HG03196 (cell line): Measurements from ENCODE around the gene E4F1.
"Not testable (repeated sequence)": the region's sequence is repeated elsewhere in the genome, so short reads cannot be mapped to it uniquely, and the experiment has no call there.

ENCODE experiments used
- ATAC-seq: cut with Tn5 transposase; IDR thresholded peaks from one replicate; pipeline ENCODE4 v1.9.1; 2021; ENCODE audit not compliant: unreplicated experiment

E4F1 gene

DNA sequence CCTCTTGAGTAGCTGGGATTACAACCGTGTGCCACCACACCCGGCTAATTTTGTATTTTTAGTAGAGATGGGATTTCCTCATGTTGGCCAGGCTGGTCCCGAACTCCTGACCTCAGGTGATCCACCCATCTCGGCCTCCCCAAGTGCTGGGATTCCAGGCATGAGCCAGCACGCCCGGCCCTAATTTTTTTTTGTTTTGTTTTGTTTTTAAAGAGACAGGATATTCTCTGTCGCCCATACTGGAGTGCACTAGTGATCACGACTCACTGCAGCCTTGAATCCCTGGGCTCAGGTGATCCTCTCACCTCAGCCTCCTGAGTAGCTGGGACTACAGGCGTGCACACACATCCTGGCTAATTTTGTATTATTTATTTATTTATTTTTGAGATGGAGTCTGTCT is 16.9 kb downstream of the E4F1 start:
- not testable (repeated sequence) for ATAC-seq

GRCh38 chr16:2242598-2242997 is 19.2 kb downstream of the E4F1 start:
- no peak for ATAC-seq

- ATAC-seq, result no peak
Measured at GRCh38 chr16:2243031-2243528, 19.7 kb downstream of the E4F1 start.

DNA sequence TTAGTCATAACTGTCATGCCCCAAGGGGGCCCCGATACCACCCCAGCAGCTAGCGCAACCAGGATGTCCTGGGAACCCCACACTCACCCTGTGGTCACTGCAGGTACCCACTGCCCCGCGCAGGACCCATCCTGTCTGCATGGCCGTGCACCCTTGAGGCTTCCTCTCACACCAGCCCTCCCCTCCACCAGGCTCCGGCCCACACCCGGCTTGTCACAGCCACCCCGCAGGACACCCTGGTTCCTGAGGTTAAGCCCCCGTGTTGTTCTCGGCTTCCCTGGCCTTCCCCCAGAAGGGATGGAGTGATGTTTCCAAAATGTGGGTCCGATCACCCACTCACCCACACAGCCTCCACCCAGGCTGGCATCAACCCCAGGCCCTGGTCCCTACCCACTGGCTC is 20.4 kb downstream of the E4F1 start:
- no peak for ATAC-seq

GRCh38 chr16:2244301-2244700 is 20.9 kb downstream of the E4F1 start:
- no peak for ATAC-seq

DNA sequence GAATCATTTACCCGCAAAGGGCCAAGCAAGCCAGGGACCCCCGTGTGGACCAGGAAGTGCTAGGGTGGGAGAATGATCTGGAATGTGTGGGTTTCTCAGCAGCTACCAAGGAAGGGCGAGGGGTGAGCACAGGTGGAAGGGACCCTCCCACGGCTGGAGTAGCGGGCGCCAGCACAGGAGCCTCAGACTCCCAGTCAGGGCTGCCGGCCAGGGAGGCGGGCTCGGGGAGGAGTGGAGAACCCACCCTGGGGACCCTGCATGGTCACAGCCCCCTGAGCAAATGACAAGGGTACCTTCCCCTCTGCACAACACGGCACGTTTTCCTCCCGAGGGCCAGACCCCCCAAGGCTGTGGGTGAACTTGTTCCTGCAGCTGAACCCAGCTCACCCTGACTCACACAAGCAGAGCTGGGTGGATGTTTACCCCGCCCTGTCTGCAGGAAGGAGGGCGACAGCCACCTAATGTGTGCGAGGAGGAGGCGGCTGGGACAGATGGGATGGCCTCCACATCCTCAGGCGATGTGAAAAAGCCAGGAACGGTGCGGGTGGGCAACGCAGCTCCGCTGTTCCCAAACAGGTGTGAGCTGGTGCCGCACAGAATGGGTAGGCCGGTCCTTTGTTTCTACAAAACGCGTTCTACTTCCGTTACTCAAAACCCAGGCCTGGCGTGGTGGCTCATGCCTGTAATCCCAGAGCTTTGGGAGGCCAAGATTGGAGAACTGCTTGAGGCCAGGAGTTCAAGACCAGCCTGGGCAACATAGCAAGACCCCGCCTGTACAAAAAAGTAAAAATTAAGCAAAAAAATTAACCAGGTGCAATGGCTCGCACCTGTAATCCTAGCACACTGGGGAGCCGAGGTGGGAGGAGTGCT is 21.8 kb downstream of the E4F1 start:
- no peak for ATAC-seq

- no peak for ATAC-seq
Measured at GRCh38 chr16:2246301-2246885, 23.0 kb downstream of the E4F1 start.

- ATAC-seq, result no peak
Measured at GRCh38 chr16:2250652-2251295, 27.4 kb downstream of the E4F1 start.

DNA sequence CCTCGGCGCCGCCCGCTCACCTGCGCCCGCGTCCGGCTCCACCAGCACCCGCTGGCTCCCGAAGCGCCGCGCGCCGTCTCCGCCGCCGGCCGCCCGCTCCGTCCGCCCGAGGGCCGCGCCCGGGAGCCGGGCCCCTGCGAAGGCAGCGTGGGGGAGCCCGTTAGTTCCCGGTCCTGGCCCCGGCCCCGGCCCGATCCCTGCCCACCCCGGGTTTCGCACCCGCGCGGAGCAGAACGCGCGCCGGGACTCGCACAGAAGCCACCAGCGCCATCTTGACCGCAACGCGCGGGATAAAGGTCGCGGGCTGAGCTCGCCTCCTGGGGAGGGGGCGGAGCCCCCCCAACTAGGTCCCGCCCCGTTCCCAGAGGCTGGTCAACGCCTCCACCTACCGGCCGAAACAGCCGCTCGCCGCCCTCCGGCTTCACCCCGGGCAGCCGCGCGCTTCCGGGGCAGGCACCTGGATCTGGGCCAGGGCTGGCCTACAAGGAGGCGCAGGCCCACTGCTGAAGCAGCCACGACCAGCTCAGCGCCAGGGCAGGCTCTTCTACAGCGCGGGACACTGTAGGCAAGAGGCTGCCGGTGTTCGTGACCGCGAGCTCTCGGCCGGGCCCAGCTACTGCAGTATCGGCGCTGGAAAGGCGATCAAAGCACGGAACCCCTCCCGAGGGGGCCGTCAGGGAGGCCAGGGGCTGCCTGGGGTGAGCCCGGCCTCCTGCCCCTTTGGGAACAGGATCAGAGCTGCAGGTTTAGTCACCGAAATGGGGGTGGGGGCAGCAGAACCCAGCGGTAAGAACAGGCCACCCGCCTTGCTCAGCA is 28.1 kb downstream of the E4F1 start, which contains the start of gene ECI1:
Gene ECI1 (minus strand): TSS at position 292 of the 816 bp plus-strand sequence. CDS start 21 bp downstream, at position 271.
- ATAC-seq, result peak; percentile 85

DNA sequence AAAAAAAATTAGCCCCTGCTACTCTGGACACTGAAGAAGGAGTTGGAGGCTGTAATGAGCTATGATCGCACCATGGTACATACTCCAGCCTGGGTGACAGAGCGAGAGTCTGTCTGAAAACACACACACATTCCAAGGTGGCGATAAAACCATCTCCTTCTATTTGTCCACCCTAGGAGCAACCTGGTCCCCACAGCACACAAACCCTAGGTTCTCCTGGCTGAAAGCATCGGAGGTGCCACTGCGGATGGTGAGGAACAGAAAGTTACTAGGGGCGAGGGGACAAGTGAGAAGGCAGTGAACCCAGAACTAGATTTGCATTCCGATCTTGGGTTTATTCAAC is 29.4 kb downstream of the E4F1 start:
- ATAC-seq, result no peak

- no peak for ATAC-seq
Measured at GRCh38 chr16:2253293-2253692, 29.9 kb downstream of the E4F1 start.

- no peak for ATAC-seq
Measured at GRCh38 chr16:2256531-2257140, 33.2 kb downstream of the E4F1 start.

DNA sequence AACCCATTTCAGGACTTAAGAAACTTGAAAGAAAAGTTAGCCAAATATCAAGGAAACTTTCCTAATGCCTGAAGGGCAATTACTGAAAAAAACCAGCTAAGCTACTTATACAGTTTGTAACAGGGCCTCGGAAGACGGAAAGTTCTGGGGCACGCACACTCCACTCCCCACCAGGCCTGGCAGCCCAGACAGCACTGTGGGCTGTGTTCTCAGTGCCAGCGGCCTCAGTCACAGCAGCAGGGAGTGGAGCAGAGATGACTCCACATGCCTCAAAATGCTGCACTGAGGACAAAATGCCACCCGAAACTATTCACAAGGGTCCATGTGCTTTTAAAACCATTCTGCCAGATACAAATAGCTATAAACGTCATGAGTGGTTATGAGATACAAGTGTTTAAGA is 34.3 kb downstream of the E4F1 start:
- no peak for ATAC-seq

- not testable (repeated sequence) for ATAC-seq
Measured at GRCh38 chr16:2258530-2258929, 35.1 kb downstream of the E4F1 start.

DNA sequence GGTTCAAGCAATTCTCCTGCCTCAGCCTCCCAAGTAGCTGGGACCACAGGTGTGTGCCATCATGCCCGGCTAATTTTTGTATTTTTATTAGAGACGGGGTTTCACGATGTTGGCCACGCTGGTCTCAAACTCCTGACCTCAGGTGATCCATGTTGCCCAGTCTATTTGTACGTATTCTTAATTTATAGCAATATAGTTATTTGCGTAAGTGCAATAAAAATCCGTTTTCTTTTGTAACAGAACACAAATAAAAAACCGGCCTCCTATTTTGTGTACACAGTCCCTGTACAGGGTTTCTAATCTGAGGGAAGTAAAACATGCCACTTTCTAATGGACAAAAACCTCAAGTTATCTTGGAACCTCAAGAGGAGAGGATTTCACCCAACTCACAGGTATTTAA is 36.9 kb downstream of the E4F1 start:
- no peak for ATAC-seq

GRCh38 chr16:2263026-2263425 is 39.6 kb downstream of the E4F1 start:
- ATAC-seq, result not testable (repeated sequence)

DNA sequence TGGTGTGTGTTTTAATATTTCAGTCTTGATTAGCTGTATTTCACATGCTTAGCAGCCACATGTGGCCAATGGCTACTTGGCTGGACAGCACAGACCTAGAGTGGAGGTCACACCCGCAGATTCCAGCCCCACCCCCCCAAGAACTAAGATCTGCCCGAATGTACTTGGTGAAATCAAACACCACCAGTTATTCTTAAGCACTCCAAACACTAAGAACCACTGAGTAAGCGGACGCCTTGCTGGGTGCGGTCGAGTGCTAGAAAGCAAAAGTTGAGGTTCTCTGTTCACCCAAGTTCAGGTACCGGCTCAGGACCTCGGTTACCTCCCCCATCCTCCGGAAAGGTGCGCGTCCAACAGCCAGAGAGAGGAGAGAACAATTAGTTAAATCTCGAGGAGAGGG is 43.5 kb downstream of the E4F1 start:
- not testable (repeated sequence) for ATAC-seq

- peak; percentile 50 for ATAC-seq
Measured at GRCh38 chr16:2267505-2267912, 44.1 kb downstream of the E4F1 start.

DNA sequence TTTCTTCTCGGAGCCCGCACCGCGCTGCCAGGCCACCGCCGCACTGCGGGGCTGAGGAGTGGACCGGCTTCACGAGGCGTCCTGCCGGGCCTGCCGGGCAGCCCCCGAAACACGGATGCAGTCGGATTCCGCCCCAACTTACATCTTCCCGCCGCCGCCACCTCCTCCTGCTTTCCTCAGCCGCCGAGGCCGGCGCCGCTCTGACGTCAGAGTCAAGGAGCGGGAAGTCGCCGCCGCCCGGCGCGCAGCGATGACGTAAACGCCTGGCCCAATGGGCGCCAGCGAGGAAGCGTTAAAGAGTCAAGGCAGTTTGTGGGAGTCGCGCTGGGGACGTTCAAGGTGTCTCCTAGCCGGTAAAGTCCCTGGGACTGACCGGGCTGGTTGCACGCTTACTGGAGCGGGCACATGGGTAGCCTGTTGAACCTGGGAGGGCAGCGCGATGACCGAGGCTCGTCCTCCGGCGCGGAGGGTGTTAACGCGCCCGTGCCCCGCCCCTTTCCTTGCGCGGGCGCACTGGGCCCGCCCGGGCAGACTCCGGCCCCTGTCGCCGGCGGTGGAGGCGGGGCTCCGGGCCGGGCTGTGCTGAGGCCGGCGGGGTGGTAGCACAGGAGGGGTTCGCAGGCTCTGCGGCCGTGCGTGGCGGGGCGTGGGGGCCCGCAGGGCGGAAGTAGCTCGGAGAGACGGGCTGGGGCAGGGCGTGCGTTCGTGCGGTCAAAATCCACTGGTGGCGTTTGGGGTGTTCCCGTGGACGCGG is 44.7 kb downstream of the E4F1 start, which contains the start of gene RNPS1:
Gene RNPS1 (minus strand): TSS at position 214 of the 754 bp plus-strand sequence. CDS start 3,483 bp downstream, outside the sequence.
- peak; percentile 74 for ATAC-seq

- ATAC-seq, result no peak
Measured at GRCh38 chr16:2270070-2270462, 46.7 kb downstream of the E4F1 start.
